Lower lobe of right lung (tissue), 2 donors: ENCODE measurements around the gene EPS8L2. TPM values are rescaled to one million over a fixed set of nuclear protein-coding genes. Genes with fewer than 3 reads are reported as not detected.

ENCODE experiments used
- ATAC-seq, 2 donors: fragments of 200-7000 bp; cut with Tn5 transposase; one replicate each; pipeline ENCODE4 v1.9.1; 2020 to 2022; ENCODE audit warnings: mild to moderate bottlenecking in 2 of 2, moderate library complexity in 2 of 2
- DNase-seq: peaks from one replicate; pipeline ENCODE4 v3.0.0-alpha.2; 2020
- H3K27ac ChIP-seq: fragments of 200-600 bp; one replicate; pipeline ENCODE4 v1.8.0; 2022
- H3K27me3 ChIP-seq: fragments of 200-600 bp; one replicate; pipeline ENCODE4 v1.8.0; 2022; ENCODE audit warnings: low read depth
- H3K36me3 ChIP-seq: fragments of 200-600 bp; one replicate; pipeline ENCODE4 v1.8.0; 2022; ENCODE audit warnings: mild to moderate bottlenecking
- H3K4me1 ChIP-seq: fragments of 200-600 bp; one replicate; pipeline ENCODE4 v1.8.0; 2022
- H3K4me3 ChIP-seq: fragments of 200-600 bp; one replicate; pipeline ENCODE4 v1.8.0; 2022; ENCODE audit warnings: mild to moderate bottlenecking
- H3K9me3 ChIP-seq: fragments of 200-600 bp; one replicate; pipeline ENCODE4 v1.8.0; 2022
- CTCF ChIP-seq: fragments of 200-600 bp; IDR thresholded peaks from one replicate; pipeline ENCODE4 v1.8.0; 2022; ENCODE audit warnings: antibody characterized with exemption, mild to moderate bottlenecking
- intact Hi-C: fragments of 100-400 bp; cut with DNase I; formaldehyde crosslinking; loops from one replicate; pipeline ENCODE4 v1.11.0; 2022
- total RNA-seq: library from RNA; stranded (reverse); fragmentation: NEBNext Ultra II Directional; extraction: Animal tissue kit (Norgen Biotek cat#: 25700); gene quantifications from one replicate; pipeline ENCODE4 v1.2.1, GENCODE V29; 2021
- donor health status: DM: no; HTN: yes; CAD: no; lungs with severe emphysema.

EPS8L2 gene
- total RNA-seq, 1 donor from 2014 or later: 156 TPM

GRCh38 chr11:707817-708420 lies 1.9 kb downstream of the EPS8L2 start:
- no peak for TF ChIP-seq CTCF
- Histone ChIP-seq H3K9me3 (no peaks in the 10 kb centered on the region), H3K27me3 (peaks cover 49% of the 10 kb centered on the region), H3K4me3 (peak overlapping the region; percentile 66), H3K4me1 (peaks cover 56% of the 10 kb centered on the region), H3K27ac (peak overlapping the region; percentile 76), H3K36me3 (peaks cover 6% of the 10 kb centered on the region)
- ATAC-seq: peak; percentile 43 to 50
- intact Hi-C loops: no loop called here
- peak; percentile 70 for DNase-seq

GRCh38 chr11:708511-708910 lies 2.5 kb downstream of the EPS8L2 start:
- peak overlapping the region; percentile 76 for H3K27ac ChIP-seq
- no peak for DNase-seq
- no peak for ATAC-seq
- peaks cover 2% of the 10 kb centered on the region for H3K36me3 ChIP-seq
- H3K27me3 ChIP-seq: peaks cover 49% of the 10 kb centered on the region
- H3K4me3 ChIP-seq: peak overlapping the region; percentile 66
- peaks cover 50% of the 10 kb centered on the region for H3K4me1 ChIP-seq
- no peaks in the 10 kb centered on the region for H3K9me3 ChIP-seq
- no peak for TF ChIP-seq CTCF
- intact Hi-C loops: no loop called here

GRCh38 chr11:709109-709997 lies 3.3 kb downstream of the EPS8L2 start:
- intact Hi-C loops: no loop called here
- ATAC-seq: no peak
- Histone ChIP-seq H3K36me3 (no peaks in the 10 kb centered on the region), H3K9me3 (no peaks in the 10 kb centered on the region), H3K27ac (peak overlapping the region; percentile 18), H3K4me3 (no peak overlapping the region), H3K4me1 (peaks cover 42% of the 10 kb centered on the region), H3K27me3 (peaks cover 49% of the 10 kb centered on the region)
- DNase-seq: no peak
- TF ChIP-seq CTCF: no peak

- no peak overlapping the region for H3K4me3 ChIP-seq
- TF ChIP-seq CTCF: no peak
- no peaks in the 10 kb centered on the region for H3K36me3 ChIP-seq
- DNase-seq: no peak
- no peaks in the 10 kb centered on the region for H3K9me3 ChIP-seq
- intact Hi-C loops: no loop called here
- ATAC-seq: no peak
- peaks cover 3% of the 10 kb centered on the region for H3K4me1 ChIP-seq
- H3K27me3 ChIP-seq: peaks cover 20% of the 10 kb centered on the region
- H3K27ac ChIP-seq: no peak overlapping the region
These were observed 8.4 kb downstream of the EPS8L2 start for GRCh38 chr11:714436-714835.

- no peak for TF ChIP-seq CTCF
- Histone ChIP-seq H3K4me3 (no peak overlapping the region), H3K9me3 (no peaks in the 10 kb centered on the region), H3K27me3 (peaks cover 45% of the 10 kb centered on the region), H3K4me1 (peaks cover 16% of the 10 kb centered on the region), H3K27ac (no peak overlapping the region), H3K36me3 (peaks cover 21% of the 10 kb centered on the region)
- no peak for ATAC-seq
- intact Hi-C loops: loop anchor here (10.0 kb wide), 1 partner anchor 55 kb away; no protein-coding TSS in a partner anchor
- DNase-seq: no peak
These were observed 13.4 kb downstream of the EPS8L2 start for GRCh38 chr11:719214-720016.
